ENCODE measurements around the gene PHEX. TPM values are rescaled to one million over a fixed set of nuclear protein-coding genes. Genes with fewer than 3 reads are reported as not detected.

PHEX gene
- polyA plus RNA-seq, 3 donors, result 0.03 TPM; not detected in 2

DNA sequence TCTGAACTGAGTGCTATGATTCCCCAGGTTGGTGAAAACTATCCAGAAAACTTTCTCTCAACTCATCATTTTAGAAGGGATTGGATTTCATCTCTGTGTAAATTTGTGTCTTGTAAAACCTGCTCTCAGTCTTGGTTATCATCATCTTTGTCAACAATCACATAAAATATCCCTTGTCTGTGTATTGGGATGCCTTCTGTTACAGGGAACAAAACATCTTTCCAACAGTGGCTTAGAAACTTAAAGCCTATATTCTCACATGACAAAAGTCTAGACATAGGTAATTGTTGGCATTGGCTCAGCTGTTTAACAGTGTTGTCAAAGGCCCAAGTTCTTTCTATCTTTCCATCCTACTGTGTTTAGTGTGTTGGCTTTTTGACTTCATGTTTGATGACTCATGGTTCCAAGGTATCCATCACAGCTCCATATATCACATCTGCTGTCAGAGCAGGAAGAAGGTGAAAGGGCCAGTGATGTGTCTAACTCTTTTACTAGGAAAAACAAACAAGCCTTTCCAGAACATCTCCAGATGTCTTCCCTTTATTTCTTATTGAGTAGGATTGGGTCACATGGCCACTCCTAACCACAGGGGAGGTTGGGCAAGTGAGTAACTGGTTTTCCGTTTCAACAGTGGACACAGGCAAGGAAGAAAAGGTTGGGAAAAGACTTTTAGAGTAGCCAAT, 65.0 kb downstream of the PHEX start:
- Histone ChIP-seq H3K79me2 (ENCODE audit: insufficient read depth, low read length) (no peaks in the 10 kb centered on the region), H3K4me2 (replicated peaks; ENCODE audit: extremely low read depth, low read length, poor library complexity, severe bottlenecking) (no peak overlapping the region), H3K9me3 (replicated peaks in 1 of 2; ENCODE audit: control insufficient read depth in 1 of 2, insufficient read depth in 1 of 2, low read length in 2 of 2) (no peaks in the 10 kb centered on the region), H3K9ac (ENCODE audit: insufficient read depth, low read length, poor library complexity, severe bottlenecking) (no peak overlapping the region), H3K4me3 (replicated peaks in 1 of 3; ENCODE audit: low read depth in 2 of 3, low read length in 3 of 3) (no peak overlapping the region), H3K27me3 (ENCODE audit: control insufficient read depth in 2 of 2, insufficient read depth in 2 of 2, low read length in 2 of 2) (no peaks in the 10 kb centered on the region), H3K27ac (ENCODE audit: low read depth in 1 of 2, low read length in 2 of 2) (no peak overlapping the region), H2AFZ (ENCODE audit: insufficient read depth, low read depth, low read length, poor library complexity, severe bottlenecking) (no peak overlapping the region), H3K4me1 (ENCODE audit: control insufficient read depth in 1 of 2, insufficient read depth in 2 of 2, low read length in 2 of 2) (no peaks in the 10 kb centered on the region), H3K36me3 (replicated peaks in 1 of 2; ENCODE audit: control insufficient read depth in 1 of 2, insufficient read depth in 2 of 2, low read length in 2 of 2) (no peaks in the 10 kb centered on the region), H4K20me1 (ENCODE audit: insufficient read depth, low read length) (no peaks in the 10 kb centered on the region)
- intact Hi-C loops (cut with micrococcal nuclease), result no loop called here
- TF ChIP-seq, protein P1, sequence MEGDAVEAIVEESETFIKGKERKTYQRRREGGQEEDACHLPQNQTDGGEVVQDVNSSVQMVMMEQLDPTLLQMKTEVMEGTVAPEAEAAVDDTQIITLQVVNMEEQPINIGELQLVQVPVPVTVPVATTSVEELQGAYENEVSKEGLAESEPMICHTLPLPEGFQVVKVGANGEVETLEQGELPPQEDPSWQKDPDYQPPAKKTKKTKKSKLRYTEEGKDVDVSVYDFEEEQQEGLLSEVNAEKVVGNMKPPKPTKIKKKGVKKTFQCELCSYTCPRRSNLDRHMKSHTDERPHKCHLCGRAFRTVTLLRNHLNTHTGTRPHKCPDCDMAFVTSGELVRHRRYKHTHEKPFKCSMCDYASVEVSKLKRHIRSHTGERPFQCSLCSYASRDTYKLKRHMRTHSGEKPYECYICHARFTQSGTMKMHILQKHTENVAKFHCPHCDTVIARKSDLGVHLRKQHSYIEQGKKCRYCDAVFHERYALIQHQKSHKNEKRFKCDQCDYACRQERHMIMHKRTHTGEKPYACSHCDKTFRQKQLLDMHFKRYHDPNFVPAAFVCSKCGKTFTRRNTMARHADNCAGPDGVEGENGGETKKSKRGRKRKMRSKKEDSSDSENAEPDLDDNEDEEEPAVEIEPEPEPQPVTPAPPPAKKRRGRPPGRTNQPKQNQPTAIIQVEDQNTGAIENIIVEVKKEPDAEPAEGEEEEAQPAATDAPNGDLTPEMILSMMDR (IDR thresholded peaks at IDR 0.05), result no peak
- no peaks in the 10 kb centered on the region for H3K36me3 Mint-ChIP-seq
- DNase-seq, result no peak
- H3K4me1 Mint-ChIP-seq, result no peaks in the 10 kb centered on the region
- no CpG with 5 or more reads among the region's 1 CpG for WGBS (ENCODE audit: insufficient coverage)
- H3K4me3 Mint-ChIP-seq, result no peak overlapping the region
- peaks cover 0 to 8% (median 4%) of the 10 kb centered on the region in 3 donors for H3K27me3 Mint-ChIP-seq (ENCODE audit: low read depth in 3 of 3)
- H3K9me3 Mint-ChIP-seq, result peaks cover 0 to 3% (median 2%) of the 10 kb centered on the region in 7 donors
- no peak overlapping the region for H3K27ac Mint-ChIP-seq

DNA sequence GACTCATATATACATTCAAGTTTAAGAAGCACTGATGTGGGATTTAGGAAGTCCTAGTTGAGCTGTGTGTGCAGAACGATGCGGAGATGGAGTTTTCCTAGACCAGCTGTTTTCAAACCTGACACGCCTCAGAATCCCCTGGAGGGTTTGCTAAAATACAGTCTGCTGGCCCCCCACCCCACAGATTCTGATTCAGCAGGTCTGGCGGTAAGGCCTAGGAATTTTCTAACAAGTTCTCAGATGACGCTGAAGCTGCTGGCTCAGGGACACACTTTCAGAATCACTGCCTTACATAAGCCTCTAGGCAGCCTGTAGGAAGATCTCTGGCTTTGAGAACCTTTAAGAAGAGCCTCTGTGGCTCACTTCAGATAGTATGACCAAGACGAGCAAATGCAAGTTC, 73.1 kb downstream of the PHEX start:
- Histone ChIP-seq H3K27ac (ENCODE audit: low read depth in 1 of 2, low read length in 2 of 2) (no peak overlapping the region), H3K79me2 (ENCODE audit: insufficient read depth, low read length) (no peaks in the 10 kb centered on the region), H4K20me1 (ENCODE audit: insufficient read depth, low read length) (no peaks in the 10 kb centered on the region), H3K4me2 (replicated peaks; ENCODE audit: extremely low read depth, low read length, poor library complexity, severe bottlenecking) (no peak overlapping the region), H3K27me3 (ENCODE audit: control insufficient read depth in 2 of 2, insufficient read depth in 2 of 2, low read length in 2 of 2) (no peaks in the 10 kb centered on the region), H3K36me3 (replicated peaks in 1 of 2; ENCODE audit: control insufficient read depth in 1 of 2, insufficient read depth in 2 of 2, low read length in 2 of 2) (no peaks in the 10 kb centered on the region), H3K9ac (ENCODE audit: insufficient read depth, low read length, poor library complexity, severe bottlenecking) (no peak overlapping the region), H3K4me1 (ENCODE audit: control insufficient read depth in 1 of 2, insufficient read depth in 2 of 2, low read length in 2 of 2) (no peaks in the 10 kb centered on the region), H2AFZ (ENCODE audit: insufficient read depth, low read depth, low read length, poor library complexity, severe bottlenecking) (no peak overlapping the region), H3K9me3 (replicated peaks in 1 of 2; ENCODE audit: control insufficient read depth in 1 of 2, insufficient read depth in 1 of 2, low read length in 2 of 2) (no peaks in the 10 kb centered on the region), H3K4me3 (replicated peaks in 1 of 3; ENCODE audit: low read depth in 2 of 3, low read length in 3 of 3) (no peak overlapping the region)
- H3K36me3 Mint-ChIP-seq, result no peaks in the 10 kb centered on the region
- H3K27me3 Mint-ChIP-seq (ENCODE audit: low read depth in 3 of 3), result peaks cover 0 to 7% (median 3%) of the 10 kb centered on the region in 3 donors
- peaks cover 0 to 7% (median 0%) of the 10 kb centered on the region in 7 donors for H3K9me3 Mint-ChIP-seq
- TF ChIP-seq, protein P1 (IDR thresholded peaks at IDR 0.05), result no peak
- WGBS (ENCODE audit: insufficient coverage), result 100% methylated on average over 2 of the region's 6 CpGs
- no peaks in the 10 kb centered on the region for H3K4me1 Mint-ChIP-seq
- DNase-seq, result no peak
- no peak overlapping the region for H3K27ac Mint-ChIP-seq
- no peak overlapping the region for H3K4me3 Mint-ChIP-seq
- intact Hi-C loops (cut with micrococcal nuclease), result no loop called here
